Activated CD8-positive, alpha-beta memory T cell treated with anti-CD3 and anti-CD28 coated beads for 1 hour (primary cell): ENCODE results near the gene PGAP6.
"Not testable (repeated sequence)": the region's sequence is repeated elsewhere in the genome, so short reads cannot be mapped to it uniquely, and the experiment has no call there.

ENCODE experiments used
- DNase-seq, 2 donors: peaks; one replicate each; pipeline ENCODE4 v3.0.0-alpha.2; 2020; ENCODE audit warnings: low read depth in 1 of 2; ENCODE audit errors: extremely low read depth in 1 of 2

The PGAP6 gene

GRCh38 chr16:367333-367903, 14.4 kb downstream of the PGAP6 start:
- no peak for DNase-seq

GRCh38 chr16:366476-366875, 15.3 kb downstream of the PGAP6 start:
- no peak for DNase-seq

GRCh38 chr16:364595-365491, 16.9 kb downstream of the PGAP6 start:
- no peak for DNase-seq

GRCh38 chr16:363766-364490, 17.9 kb downstream of the PGAP6 start:
- DNase-seq = no peak

GRCh38 chr16:363110-363765, 18.5 kb downstream of the PGAP6 start:
- DNase-seq = no peak

GRCh38 chr16:362702-362999, 19.1 kb downstream of the PGAP6 start:
- not testable (repeated sequence) for DNase-seq

GRCh38 chr16:361872-362701, 19.7 kb downstream of the PGAP6 start:
- peak; percentile 48 to 53 for DNase-seq

- no peak for DNase-seq
These were observed 20.4 kb downstream of the PGAP6 start for GRCh38 chr16:361341-361871.

- DNase-seq = no peak
These were observed 21.0 kb downstream of the PGAP6 start for GRCh38 chr16:360698-361336.

GRCh38 chr16:359871-360697, 21.7 kb downstream of the PGAP6 start:
- DNase-seq = no peak

- DNase-seq = no peak
These were observed 22.6 kb downstream of the PGAP6 start for GRCh38 chr16:359067-359763.

GRCh38 chr16:356741-357140, 25.0 kb downstream of the PGAP6 start:
- no peak for DNase-seq

GRCh38 chr16:354971-355461, 26.8 kb downstream of the PGAP6 start:
- peak in 1 of 2 donors; percentile 40 for DNase-seq

GRCh38 chr16:354291-354881, 27.4 kb downstream of the PGAP6 start:
- no peak for DNase-seq

GRCh38 chr16:353404-354290, 28.1 kb downstream of the PGAP6 start:
- DNase-seq = no peak

GRCh38 chr16:352547-353403, 29.0 kb downstream of the PGAP6 start, which contains the start of gene AXIN1:
Gene AXIN1 (minus strand): TSS chr16:352723. CDS start chr16:347025, 5,698 bp downstream.
- DNase-seq = peak; percentile 100
